B cell (primary cell): ENCODE measurements around the gene KCNH6. TPM values are rescaled to one million over a fixed set of nuclear protein-coding genes. Genes with fewer than 3 reads are reported as not detected.

Experiments
- ATAC-seq: fragments of 200-7000 bp; cut with Tn5 transposase; one replicate; pipeline ENCODE4 v1.10.0; 2021; ENCODE audit warnings: low read depth, mild to moderate bottlenecking, moderate number of reproducible peaks, moderate library complexity
- CTCF ChIA-PET: fragments of 350-600 bp; sonication (Branson Sonifier 250); formaldehyde crosslinking; loops from one replicate; lab custom pipeline; 2021; ENCODE audit warnings: antibody characterized with exemption, inconsistent platforms; lab: Charles Lee
- POLR2A ChIA-PET: fragments of 350-600 bp; sonication (Branson Sonifier 250); formaldehyde crosslinking; loops from one replicate; lab custom pipeline; 2021; ENCODE audit warnings: antibody characterized with exemption; lab: Charles Lee
- DNase-seq: peaks from one replicate; pipeline ENCODE4 v3.0.0; 2013
- H2AFZ ChIP-seq: 2 replicates; pipeline ENCODE4 v1.6.1; 2012; ENCODE audit warnings: mild to moderate bottlenecking, low read depth, low read length; ENCODE audit not compliant: insufficient read depth, poor library complexity, severe bottlenecking
- H3K27ac ChIP-seq, 2 donors: 1 replicate in 1 of 2; 2 replicates in 1 of 2; pipeline ENCODE4 v1.5.1; 2012 to 2013; ENCODE audit warnings: low read length in 2 of 2, mild to moderate bottlenecking in 2 of 2, moderate library complexity in 1 of 2
- H3K27me3 ChIP-seq, 4 experiments: fragments of 200-600 bp in 1 of 4; sonication (generic) in 1 of 4; replicated peaks in 1 of 4; 1 replicate in 2 of 4; 2 replicates in 2 of 4; pipeline versions ENCODE4 v1.6.1 to v1.7.0; 2013 to 2016; ENCODE audit warnings: low read length in 3 of 4, mild to moderate bottlenecking in 2 of 4, mixed read lengths in 1 of 4, moderate library complexity in 1 of 4; ENCODE audit not compliant: insufficient read depth in 4 of 4, control insufficient read depth in 3 of 4; ENCODE audit errors: control extremely low read depth in 1 of 4
- H3K36me3 ChIP-seq, 2 experiments: replicated peaks in 1 of 2; 1 replicate in 1 of 2; 2 replicates in 1 of 2; pipeline versions ENCODE4 v1.6.1 to v1.7.1; 2013; ENCODE audit warnings: low read length in 1 of 2; ENCODE audit not compliant: insufficient read depth in 2 of 2, control insufficient read depth in 1 of 2; ENCODE audit errors: control extremely low read depth in 1 of 2, extremely low read depth in 1 of 2
- H3K4me1 ChIP-seq, 2 donors: fragments of 200-600 bp in 1 of 2; sonication (generic) in 1 of 2; 1 replicate in 1 of 2; 2 replicates in 1 of 2; pipeline versions ENCODE4 v1.5.1 to v1.6.1; 2013 to 2017; ENCODE audit warnings: low read length in 2 of 2; ENCODE audit not compliant: control insufficient read depth in 2 of 2, insufficient read depth in 2 of 2
- H3K4me2 ChIP-seq: replicated peaks from 2 replicates; pipeline ENCODE3; 2012; ENCODE audit warnings: mild to moderate bottlenecking, low read depth, low read length; ENCODE audit not compliant: poor library complexity, severe bottlenecking
- H3K4me3 ChIP-seq, 5 experiments: fragments of 200-600 bp in 1 of 5; sonication (generic) in 1 of 5; 1 replicate in 3 of 5; 2 replicates in 2 of 5; pipeline versions ENCODE4 v1.5.1 to v1.7.0; 2011 to 2016; ENCODE audit warnings: low read length in 4 of 5, mild to moderate bottlenecking in 4 of 5, low read depth in 2 of 5, control low read depth in 1 of 5, moderate library complexity in 1 of 5; ENCODE audit not compliant: insufficient read depth in 1 of 5; ENCODE audit errors: control extremely low read depth in 1 of 5, extremely low read depth in 1 of 5
- H3K79me2 ChIP-seq: fragments of 200-600 bp; sonication (generic); one replicate; pipeline ENCODE4 v1.6.0; 2016; ENCODE audit warnings: low read length; ENCODE audit not compliant: control insufficient read depth, insufficient read depth
- H3K9ac ChIP-seq: fragments of 200-600 bp; sonication (generic); 2 replicates; pipeline ENCODE4 v1.6.1; 2017; ENCODE audit warnings: mild to moderate bottlenecking, low read length, moderate library complexity
- H3K9me3 ChIP-seq, 3 donors: one replicate each; pipeline versions ENCODE4 v1.6.1 to v1.7.1; 2013; ENCODE audit warnings: low read length in 2 of 3; ENCODE audit not compliant: control insufficient read depth in 2 of 3, insufficient read depth in 1 of 3; ENCODE audit errors: control extremely low read depth in 1 of 3
- H4K20me1 ChIP-seq: 2 replicates; pipeline ENCODE4 v1.6.0; 2012; ENCODE audit warnings: mild to moderate bottlenecking, low read length; ENCODE audit not compliant: insufficient read depth, control insufficient read depth, poor library complexity, severe bottlenecking
- H3K27ac Mint-ChIP-seq: one replicate; pipeline ENCODE4 v1.8.0; 2021; ENCODE audit warnings: mixed read lengths
- H3K27me3 Mint-ChIP-seq: one replicate; pipeline ENCODE4 v1.8.0; 2021; ENCODE audit warnings: mixed read lengths
- H3K4me1 Mint-ChIP-seq: one replicate; pipeline ENCODE4 v1.8.0; 2021; ENCODE audit warnings: mixed read lengths
- H3K4me3 Mint-ChIP-seq: one replicate; pipeline ENCODE4 v1.8.0; 2021; ENCODE audit warnings: mixed read lengths
- H3K9me3 Mint-ChIP-seq: one replicate; pipeline ENCODE4 v1.8.0; 2022; ENCODE audit warnings: mixed read lengths; ENCODE audit not compliant: insufficient read depth
- CTCF ChIP-seq: fragments of 200-600 bp; IDR thresholded peaks from one replicate; pipeline ENCODE4 v1.8.0; 2022; ENCODE audit warnings: antibody characterized with exemption, mild to moderate bottlenecking
- EZH2 ChIP-seq: IDR thresholded peaks from 2 replicates; pipeline ENCODE4 v1.6.1; 2012; ENCODE audit warnings: borderline replicate concordance, low read depth, mild to moderate bottlenecking, moderate library complexity, low read length; ENCODE audit not compliant: insufficient read depth, poor library complexity, severe bottlenecking
- WGBS: methylation state at CpG from one replicate; pipeline ENCODE4 v1.1.5; 2013; ENCODE audit warnings: missing lambda C conversion rate; ENCODE audit not compliant: insufficient coverage; 5-methylcytosine and 5-hydroxymethylcytosine counted together
- intact Hi-C: fragments of 100-400 bp; cut with micrococcal nuclease; formaldehyde crosslinking; loops from one replicate; pipeline ENCODE4 v1.10.0; 2022
- polyA plus RNA-seq: library from polyadenylated mRNA; depleted of rRNA; stranded (reverse); fragments of >200 nt; gene quantifications from 2 replicates; pipeline ENCODE4 v1.2.3, GENCODE V29; 2012
- total RNA-seq, 2 donors: library from RNA; stranded (reverse); fragments of 120-200 nt in 1 of 2; gene quantifications; 1 replicate in 1 of 2; 2 replicates in 1 of 2; pipeline versions ENCODE4 v1.2.3 to v1.2.4, GENCODE V29; 2013 to 2022

Gene KCNH6
- total and polyA plus RNA-seq, 2 donors (not counting 1 experiment from before 2014, with no cell fraction given) = not detected

- no peak overlapping the region for H3K9ac ChIP-seq
- ChIA-PET CTCF (interaction anchor here (0.6 to 8.7 kb wide), 19 partner anchors 8 to 231 kb away, joined by 3 to 158 read pairs (median 6); no protein-coding TSS in a partner anchor), POLR2A (no interaction called here)
- no peaks in the 10 kb centered on the region for H3K36me3 ChIP-seq
- H3K27me3 ChIP-seq = peaks cover 0 to 46% (median 13%) of the 10 kb centered on the region in 4 experiments
- H3K9me3 ChIP-seq = peaks cover 0 to 2% (median 0%) of the 10 kb centered on the region in 3 donors
- H3K4me1 ChIP-seq = peaks cover 20% of the 10 kb centered on the region in 2 donors
- no peak overlapping the region for H3K4me3 Mint-ChIP-seq
- no peaks in the 10 kb centered on the region for H4K20me1 ChIP-seq
- no peak overlapping the region for H3K4me2 ChIP-seq
- H3K9me3 Mint-ChIP-seq = no peaks in the 10 kb centered on the region
- no peak for TF ChIP-seq CTCF
- no peak for TF ChIP-seq EZH2
- peaks cover 35% of the 10 kb centered on the region for H3K27me3 Mint-ChIP-seq
- ATAC-seq (no peak), DNase-seq (no peak)
- no peaks in the 10 kb centered on the region for H3K79me2 ChIP-seq
- no peak overlapping the region for H3K4me3 ChIP-seq
- no peak overlapping the region for H2AFZ ChIP-seq
- H3K27ac ChIP-seq = no peak overlapping the region
- intact Hi-C loops = no loop called here
- H3K4me1 Mint-ChIP-seq = peaks cover 24% of the 10 kb centered on the region
- no peak overlapping the region for H3K27ac Mint-ChIP-seq
- 83% methylated on average over 16 of the region's 17 CpGs for WGBS
Observed at GRCh38 chr17:63479495-63480184, 43.5 kb upstream of the KCNH6 start.

GRCh38 chr17:63480192-63480784, 42.9 kb upstream of the KCNH6 start:
- no peak overlapping the region for H3K27ac Mint-ChIP-seq
- no peak overlapping the region for H3K9ac ChIP-seq
- WGBS = 91% methylated on average over 12 of the region's 21 CpGs
- no peak overlapping the region for H3K4me3 Mint-ChIP-seq
- no peaks in the 10 kb centered on the region for H3K9me3 Mint-ChIP-seq
- H3K27me3 ChIP-seq = peaks cover 0 to 46% (median 13%) of the 10 kb centered on the region in 4 experiments
- intact Hi-C loops = no loop called here
- peaks cover 20% of the 10 kb centered on the region in 2 donors for H3K4me1 ChIP-seq
- no peak for TF ChIP-seq EZH2
- no peak for TF ChIP-seq CTCF
- POLR2A ChIA-PET = no interaction called here
- peaks cover 32% of the 10 kb centered on the region for H3K27me3 Mint-ChIP-seq
- no peaks in the 10 kb centered on the region for H3K36me3 ChIP-seq
- no peak for ATAC-seq
- CTCF ChIA-PET = interaction anchor here (1.6 to 8.7 kb wide), 5 partner anchors 10 to 132 kb away, joined by 6 to 158 read pairs (median 12); no protein-coding TSS in a partner anchor
- H3K4me1 Mint-ChIP-seq = peaks cover 21% of the 10 kb centered on the region
- H3K4me2 ChIP-seq = no peak overlapping the region
- no peaks in the 10 kb centered on the region for H4K20me1 ChIP-seq
- no peak overlapping the region for H3K4me3 ChIP-seq
- H3K27ac ChIP-seq = no peak overlapping the region
- DNase-seq = no peak
- peaks cover 0 to 2% (median 0%) of the 10 kb centered on the region in 3 donors for H3K9me3 ChIP-seq
- H3K79me2 ChIP-seq = no peaks in the 10 kb centered on the region
- H2AFZ ChIP-seq = no peak overlapping the region
